IMR-90 (cell line): Measurements from ENCODE around the gene FAM110A.

Source experiments
- BHLHE40 ChIP-seq: fragments of 150-350 bp; IDR thresholded peaks from 2 replicates; pipeline ENCODE4 v1.6.1; 2016; ENCODE audit warnings: mild to moderate bottlenecking, low read depth, low read length
- CEBPB ChIP-seq: IDR thresholded peaks from 2 replicates; pipeline ENCODE4 v1.6.1; 2012; ENCODE audit warnings: low read depth, low read length, improper control_type of control experiment
- CHD1 ChIP-seq: IDR thresholded peaks from 2 replicates; pipeline ENCODE4 v1.6.1; 2012; ENCODE audit warnings: low read depth, low read length, improper control_type of control experiment
- FOS ChIP-seq: fragments of 150-350 bp; IDR thresholded peaks from 2 replicates; pipeline ENCODE4 v1.6.1; 2016; ENCODE audit warnings: low read depth, low read length
- MAFK ChIP-seq: IDR thresholded peaks from 2 replicates; pipeline ENCODE4 v1.6.1; 2012; ENCODE audit warnings: low read depth, low read length, improper control_type of control experiment
- MAZ ChIP-seq: IDR thresholded peaks from 2 replicates; pipeline ENCODE4 v1.6.1; 2012; ENCODE audit warnings: low read depth, mild to moderate bottlenecking, low read length, improper control_type of control experiment, moderate library complexity, borderline replicate concordance
- POLR2A ChIP-seq: IDR thresholded peaks from 2 replicates; pipeline ENCODE4 v1.6.1; 2012; ENCODE audit warnings: mild to moderate bottlenecking, low read depth, low read length
- RAD21 ChIP-seq: IDR thresholded peaks from 2 replicates; pipeline ENCODE4 v1.6.1; 2012; ENCODE audit warnings: low read length, improper control_type of control experiment
- RFX5 ChIP-seq: IDR thresholded peaks from 2 replicates; pipeline ENCODE4 v1.8.0; 2012; ENCODE audit warnings: low read depth, mild to moderate bottlenecking, low read length, moderate library complexity
- SMC3 ChIP-seq: fragments of 150-350 bp; IDR thresholded peaks from 2 replicates; pipeline ENCODE4 v1.6.1; 2016; ENCODE audit warnings: low read depth, mild to moderate bottlenecking, antibody characterized with exemption, low read length, moderate library complexity
- TF ChIP-seq, protein P1 (sequence below): conservative IDR thresholded peaks from 2 replicates; pipeline ENCODE4 v1.5.1; 2012; ENCODE audit warnings: mild to moderate bottlenecking, low read depth, low read length, improper control_type of control experiment
- TF ChIP-seq, protein P2 (sequence below): fragments of 150-350 bp; IDR thresholded peaks from 2 replicates; pipeline ENCODE4 v1.6.1; 2017; ENCODE audit warnings: mild to moderate bottlenecking, antibody characterized with exemption, low read length, low read depth

DNA sequence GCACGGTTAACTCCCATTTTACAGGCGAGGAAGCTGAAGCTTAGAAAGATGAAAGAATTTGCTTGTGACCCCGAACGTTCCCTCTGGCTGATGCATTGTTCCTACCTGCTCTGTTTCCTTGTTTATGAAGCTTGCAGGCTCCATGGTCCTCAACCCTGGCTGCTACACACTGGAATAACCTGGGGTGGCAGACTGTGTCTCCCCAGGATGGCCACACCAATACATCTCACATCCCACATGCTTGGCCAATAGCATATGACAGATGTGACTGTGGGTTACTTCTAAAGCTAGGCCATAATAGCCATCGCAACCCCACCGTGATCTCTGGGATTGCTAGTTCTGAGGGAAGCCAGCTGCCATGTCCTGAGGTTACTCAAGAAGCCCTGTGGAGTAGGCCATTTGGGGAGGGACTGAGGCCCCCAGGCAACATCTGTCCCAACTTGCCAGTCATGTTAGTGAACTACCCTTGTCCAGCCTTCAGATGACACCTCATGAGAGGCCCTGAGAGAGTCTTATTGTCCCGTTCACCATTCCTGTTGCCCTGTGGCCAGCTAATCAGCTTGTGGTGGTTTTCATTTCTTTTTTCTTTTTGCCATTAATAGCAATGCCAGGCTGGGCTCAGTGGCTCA, 6.7 kb upstream of the FAM110A start:
- TF ChIP-seq, protein P1, sequence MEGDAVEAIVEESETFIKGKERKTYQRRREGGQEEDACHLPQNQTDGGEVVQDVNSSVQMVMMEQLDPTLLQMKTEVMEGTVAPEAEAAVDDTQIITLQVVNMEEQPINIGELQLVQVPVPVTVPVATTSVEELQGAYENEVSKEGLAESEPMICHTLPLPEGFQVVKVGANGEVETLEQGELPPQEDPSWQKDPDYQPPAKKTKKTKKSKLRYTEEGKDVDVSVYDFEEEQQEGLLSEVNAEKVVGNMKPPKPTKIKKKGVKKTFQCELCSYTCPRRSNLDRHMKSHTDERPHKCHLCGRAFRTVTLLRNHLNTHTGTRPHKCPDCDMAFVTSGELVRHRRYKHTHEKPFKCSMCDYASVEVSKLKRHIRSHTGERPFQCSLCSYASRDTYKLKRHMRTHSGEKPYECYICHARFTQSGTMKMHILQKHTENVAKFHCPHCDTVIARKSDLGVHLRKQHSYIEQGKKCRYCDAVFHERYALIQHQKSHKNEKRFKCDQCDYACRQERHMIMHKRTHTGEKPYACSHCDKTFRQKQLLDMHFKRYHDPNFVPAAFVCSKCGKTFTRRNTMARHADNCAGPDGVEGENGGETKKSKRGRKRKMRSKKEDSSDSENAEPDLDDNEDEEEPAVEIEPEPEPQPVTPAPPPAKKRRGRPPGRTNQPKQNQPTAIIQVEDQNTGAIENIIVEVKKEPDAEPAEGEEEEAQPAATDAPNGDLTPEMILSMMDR = no peak
- TF ChIP-seq CHD1 = no peak
- TF ChIP-seq RAD21 = no peak
- TF ChIP-seq RFX5 = no peak
- no peak for TF ChIP-seq MAZ
- TF ChIP-seq POLR2A = no peak
- TF ChIP-seq MAFK = no peak
- no peak for TF ChIP-seq CEBPB
- TF ChIP-seq, protein P2, sequence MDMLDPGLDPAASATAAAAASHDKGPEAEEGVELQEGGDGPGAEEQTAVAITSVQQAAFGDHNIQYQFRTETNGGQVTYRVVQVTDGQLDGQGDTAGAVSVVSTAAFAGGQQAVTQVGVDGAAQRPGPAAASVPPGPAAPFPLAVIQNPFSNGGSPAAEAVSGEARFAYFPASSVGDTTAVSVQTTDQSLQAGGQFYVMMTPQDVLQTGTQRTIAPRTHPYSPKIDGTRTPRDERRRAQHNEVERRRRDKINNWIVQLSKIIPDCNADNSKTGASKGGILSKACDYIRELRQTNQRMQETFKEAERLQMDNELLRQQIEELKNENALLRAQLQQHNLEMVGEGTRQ = no peak
- no peak for TF ChIP-seq BHLHE40
- no peak for TF ChIP-seq SMC3
- no peak for TF ChIP-seq FOS
